GM12872 (cell line): Measurements from ENCODE around the gene HES5.

Experiments
- TF ChIP-seq, protein P1 (sequence below): IDR thresholded peaks from 3 replicates; pipeline ENCODE4 v1.5.1; 2011; ENCODE audit warnings: low read depth, mild to moderate bottlenecking, low read length, moderate library complexity; ENCODE audit not compliant: insufficient read depth

HES5 gene

DNA sequence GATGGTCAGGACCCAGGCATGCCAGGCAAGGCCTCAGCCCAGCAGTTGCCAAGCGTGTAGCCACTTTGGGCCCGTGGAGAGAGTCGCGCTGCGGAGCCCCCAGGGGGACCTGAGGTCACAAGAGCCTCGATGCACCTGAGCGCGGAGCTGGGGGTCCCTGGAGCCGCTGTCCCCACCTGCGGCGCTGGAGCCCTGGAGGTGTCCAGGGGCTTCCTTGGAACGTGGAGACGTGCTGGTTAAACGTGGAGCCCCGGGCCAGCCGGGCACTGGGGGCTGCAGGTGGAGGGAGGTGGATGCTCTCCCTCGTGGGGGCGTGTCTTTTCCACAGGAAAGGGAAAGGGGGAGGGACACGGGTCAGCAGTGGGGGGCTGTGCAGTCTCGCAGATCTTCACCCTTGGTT lies 50.9 kb downstream of the HES5 start:
- TF ChIP-seq, protein P1, sequence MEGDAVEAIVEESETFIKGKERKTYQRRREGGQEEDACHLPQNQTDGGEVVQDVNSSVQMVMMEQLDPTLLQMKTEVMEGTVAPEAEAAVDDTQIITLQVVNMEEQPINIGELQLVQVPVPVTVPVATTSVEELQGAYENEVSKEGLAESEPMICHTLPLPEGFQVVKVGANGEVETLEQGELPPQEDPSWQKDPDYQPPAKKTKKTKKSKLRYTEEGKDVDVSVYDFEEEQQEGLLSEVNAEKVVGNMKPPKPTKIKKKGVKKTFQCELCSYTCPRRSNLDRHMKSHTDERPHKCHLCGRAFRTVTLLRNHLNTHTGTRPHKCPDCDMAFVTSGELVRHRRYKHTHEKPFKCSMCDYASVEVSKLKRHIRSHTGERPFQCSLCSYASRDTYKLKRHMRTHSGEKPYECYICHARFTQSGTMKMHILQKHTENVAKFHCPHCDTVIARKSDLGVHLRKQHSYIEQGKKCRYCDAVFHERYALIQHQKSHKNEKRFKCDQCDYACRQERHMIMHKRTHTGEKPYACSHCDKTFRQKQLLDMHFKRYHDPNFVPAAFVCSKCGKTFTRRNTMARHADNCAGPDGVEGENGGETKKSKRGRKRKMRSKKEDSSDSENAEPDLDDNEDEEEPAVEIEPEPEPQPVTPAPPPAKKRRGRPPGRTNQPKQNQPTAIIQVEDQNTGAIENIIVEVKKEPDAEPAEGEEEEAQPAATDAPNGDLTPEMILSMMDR = no peak
